IMR-90 (cell line): ENCODE results near the gene ADPRM. TPM values are rescaled to one million over a fixed set of nuclear protein-coding genes. Genes with fewer than 3 reads are reported as not detected.
A peak's percentile ranks its signal among the peaks of the same experiment; 100 is the strongest.
"Not testable (repeated sequence)": the region's sequence is repeated elsewhere in the genome, so short reads cannot be mapped to it uniquely, and the experiment has no call there.

Experiments
- ATAC-seq: fragments of 200-7000 bp; cut with Tn5 transposase; 2 replicates; pipeline ENCODE4 v1.9.1; 2020; ENCODE audit warnings: low read depth, mild to moderate bottlenecking, moderate library complexity
- BruUV-seq: library from RNA; stranded (reverse); fragments of 400-500 nt; replicated peaks from 2 replicates; lab custom pipeline; 2021; lab: Mats Ljungman, UMichigan
- CTCF ChIA-PET: fragments of 300-600 bp; formaldehyde crosslinking; extraction: SDS; loops from one replicate; lab custom pipeline; 2021; ENCODE audit warnings: antibody characterized with exemption; lab: Yijun Ruan, JAX
- POLR2A ChIA-PET: fragments of 300-600 bp; sonication (Branson Sonifier 250); formaldehyde crosslinking; loops from one replicate; lab custom pipeline; 2022; ENCODE audit warnings: antibody characterized with exemption; ENCODE audit not compliant: unreplicated experiment; lab: Charles Lee
- DNase-seq: peaks from one replicate; pipeline ENCODE4 v3.0.0; 2013
- H2AFZ ChIP-seq: replicated peaks from 2 replicates; pipeline ENCODE3; 2013; ENCODE audit warnings: low read length, mild to moderate bottlenecking; ENCODE audit not compliant: poor library complexity
- H2AK5ac ChIP-seq: 2 replicates; pipeline ENCODE4 v1.6.1; 2013; ENCODE audit warnings: low read depth, low read length, inconsistent platforms
- H2AK9ac ChIP-seq: replicated peaks from 2 replicates; pipeline ENCODE3; 2013; ENCODE audit warnings: mild to moderate bottlenecking, low read depth, low read length, moderate library complexity; ENCODE audit not compliant: poor library complexity
- H2BK120ac ChIP-seq: 2 replicates; pipeline ENCODE4 v1.6.1; 2013; ENCODE audit warnings: low read depth, low read length, inconsistent platforms
- H2BK15ac ChIP-seq: 3 replicates; pipeline ENCODE4 v1.6.1; 2013; ENCODE audit warnings: low read depth, low read length, inconsistent platforms
- H2BK20ac ChIP-seq: 2 replicates; pipeline ENCODE4 v1.6.1; 2013; ENCODE audit warnings: low read depth, mild to moderate bottlenecking, inconsistent platforms, low read length, moderate library complexity
- H2BK5ac ChIP-seq: 2 replicates; pipeline ENCODE4 v1.6.1; 2013; ENCODE audit warnings: mild to moderate bottlenecking, low read depth, low read length, inconsistent platforms; ENCODE audit not compliant: poor library complexity, severe bottlenecking
- H3K14ac ChIP-seq: replicated peaks from 2 replicates; pipeline ENCODE4 v1.6.1; 2013; ENCODE audit warnings: low read depth, low read length, inconsistent platforms
- H3K18ac ChIP-seq: 2 replicates; pipeline ENCODE4 v1.6.1; 2013; ENCODE audit warnings: low read depth, low read length, control low read depth
- H3K23ac ChIP-seq: 2 replicates; pipeline ENCODE4 v1.6.1; 2013; ENCODE audit warnings: low read depth, low read length, inconsistent platforms
- H3K27ac ChIP-seq: 2 replicates; pipeline ENCODE4 v1.5.1; 2013; ENCODE audit warnings: mild to moderate bottlenecking, control low read depth, low read length; ENCODE audit not compliant: insufficient read depth
- H3K27me3 ChIP-seq: 2 replicates; pipeline ENCODE4 v1.6.1; 2013; ENCODE audit warnings: low read length; ENCODE audit not compliant: control insufficient read depth, insufficient read depth
- H3K36me3 ChIP-seq: 2 replicates; pipeline ENCODE4 v1.6.1; 2013; ENCODE audit warnings: low read length, mixed read lengths; ENCODE audit not compliant: control insufficient read depth, insufficient read depth
- H3K4ac ChIP-seq: 2 replicates; pipeline ENCODE4 v1.6.1; 2013; ENCODE audit warnings: low read depth, low read length, inconsistent platforms
- H3K4me1 ChIP-seq: 2 replicates; pipeline ENCODE4 v1.6.1; 2013; ENCODE audit warnings: low read length, mixed read lengths; ENCODE audit not compliant: control insufficient read depth, insufficient read depth
- H3K4me2 ChIP-seq: 2 replicates; pipeline ENCODE4 v1.6.1; 2013; ENCODE audit warnings: low read depth, mild to moderate bottlenecking, control low read depth, low read length, moderate library complexity
- H3K4me3 ChIP-seq: 2 replicates; pipeline ENCODE4 v1.5.1; 2013; ENCODE audit warnings: low read depth, mild to moderate bottlenecking, control low read depth, low read length, moderate library complexity; ENCODE audit not compliant: insufficient read depth
- H3K56ac ChIP-seq: 2 replicates; pipeline ENCODE4 v1.6.1; 2013; ENCODE audit warnings: low read length, inconsistent platforms; ENCODE audit not compliant: insufficient read depth; ENCODE audit errors: extremely low read depth
- H3K79me1 ChIP-seq, 2 experiments: 2 replicates each; pipeline ENCODE4 v1.6.1; 2013; ENCODE audit warnings: low read length in 2 of 2, inconsistent platforms in 1 of 2, low read depth in 1 of 2
- H3K9ac ChIP-seq: 2 replicates; pipeline ENCODE4 v1.6.1; 2013; ENCODE audit warnings: low read depth, low read length, control low read depth
- H3K9me1 ChIP-seq: 2 replicates; pipeline ENCODE4 v1.6.1; 2013; ENCODE audit warnings: low read length, inconsistent platforms; ENCODE audit not compliant: insufficient read depth
- H3K9me3 ChIP-seq: 2 replicates; pipeline ENCODE4 v1.6.1; 2013; ENCODE audit warnings: low read length; ENCODE audit not compliant: control insufficient read depth, insufficient read depth
- H4K20me1 ChIP-seq: 2 replicates; pipeline ENCODE4 v1.6.1; 2013; ENCODE audit warnings: low read length, inconsistent platforms; ENCODE audit not compliant: insufficient read depth
- H4K5ac ChIP-seq: 2 replicates; pipeline ENCODE4 v1.6.1; 2013; ENCODE audit warnings: mild to moderate bottlenecking, low read depth, low read length, control low read depth
- H4K8ac ChIP-seq, 2 experiments: 2 replicates each; pipeline ENCODE4 v1.6.1; 2013; ENCODE audit warnings: low read depth in 2 of 2, low read length in 2 of 2, control low read depth in 1 of 2, inconsistent platforms in 1 of 2
- H4K91ac ChIP-seq: 2 replicates; pipeline ENCODE4 v1.6.1; 2013; ENCODE audit warnings: low read depth, low read length, inconsistent platforms; ENCODE audit not compliant: insufficient read depth
- WGBS, 2 experiments: methylation state at CpG; one replicate each; pipeline versions ENCODE4 v1.1.5 to v1.1.7; 2013; ENCODE audit warnings: missing lambda C conversion rate in 2 of 2; ENCODE audit not compliant: insufficient read length in 1 of 2; ENCODE audit errors: extremely low coverage in 2 of 2; 5-methylcytosine and 5-hydroxymethylcytosine counted together
- dilution Hi-C: fragments of 300-500 bp; cut with HindIII; formaldehyde crosslinking; loops from one replicate; pipeline ENCODE4 v1.14.3; 2018; ENCODE audit warnings: low sequenced_read_pairs; ENCODE audit not compliant: unreplicated experiment
- in situ Hi-C: fragments of 300-500 bp; cut with MboI; formaldehyde crosslinking; loops from 3 replicates; pipeline ENCODE4 v1.14.3; 2019; ENCODE audit warnings: low sequenced_read_pairs, inconsistent platforms, mixed read lengths
- intact Hi-C: fragments of 100-400 bp; cut with micrococcal nuclease; formaldehyde crosslinking; loops from 2 replicates; pipeline ENCODE4 v1.10.0; 2022
- polyA plus RNA-seq, 3 experiments: library from polyadenylated mRNA; depleted of rRNA; stranded (reverse); fragments of >200 nt; gene quantifications; 2 replicates each; pipeline ENCODE4 v1.2.3, GENCODE V29; 2012; ENCODE audit warnings: low replicate concordance in 1 of 3
- total RNA-seq: library from RNA; depleted of rRNA; stranded (reverse); fragments of >200 nt; gene quantifications from 2 replicates; pipeline ENCODE4 v1.2.3, GENCODE V29; 2012

The ADPRM gene
- total and polyA plus RNA-seq, 2 of the 4 experiments (the other 2 are of a cell fraction): 7.4 to 12.2 TPM

- intact Hi-C loops, ATAC-seq, CTCF ChIA-PET, H3K9me1 ChIP-seq, H2BK20ac ChIP-seq, H3K79me1 ChIP-seq, BruUV-seq, H3K18ac ChIP-seq, H3K27ac ChIP-seq, DNase-seq, H3K36me3 ChIP-seq, H3K4me1 ChIP-seq, H3K23ac ChIP-seq, H2AK9ac ChIP-seq, H2BK15ac ChIP-seq, H4K5ac ChIP-seq, H4K20me1 ChIP-seq, H3K27me3 ChIP-seq, H3K9me3 ChIP-seq, POLR2A ChIA-PET, dilution Hi-C loops, H2AK5ac ChIP-seq, H2BK5ac ChIP-seq: not testable (repeated sequence)
- WGBS, 2 experiments: 9% methylated on average over 6 of the region's 15 CpGs; no CpG with 5 or more reads in 1 of the 2 experiments
- H3K4me3 ChIP-seq: peak overlapping the region; percentile 81
- H3K4ac ChIP-seq: peak overlapping the region; percentile 94; the same call in 1 of the 2 replicates
- peak overlapping the region; percentile 100 for H2AFZ ChIP-seq
- H3K9ac ChIP-seq: peak overlapping the region; percentile 79
- H3K14ac ChIP-seq: 0 out of 2 replicates have a peak overlapping the region, but pooled peaks have one; percentile 11
- H2BK120ac ChIP-seq: peak overlapping the region; percentile 94; the same call in 1 of the 2 replicates
- peak overlapping the region; percentile 52; the same call in 1 of the 2 replicates for H3K56ac ChIP-seq
- H4K8ac ChIP-seq: peak overlapping the region; percentile 87 to 95
- in situ Hi-C loops: loop anchor here (10.0 kb wide), 2 partner anchors 85 to 1265 kb away; partner anchors contain the start of gene ZNF18
- H3K4me2 ChIP-seq: peak overlapping the region; percentile 69
- H4K91ac ChIP-seq: peak overlapping the region; percentile 92; the same call in 1 of the 2 replicates
Observed at GRCh38 chr17:10730247-10730646, 32.9 kb downstream of the ADPRM start.
